T-helper 9 cell (primary cell): Measurements from ENCODE around the gene OSBPL1A.

Experiments
- DNase-seq: peaks from one replicate; pipeline ENCODE4 v3.0.0-alpha.2; 2020

The OSBPL1A gene

GRCh38 chr18:24265502-24266064 lies 132.0 kb downstream of the OSBPL1A start:
- DNase-seq: no peak

GRCh38 chr18:24263050-24263449 lies 134.6 kb downstream of the OSBPL1A start:
- no peak for DNase-seq

DNA sequence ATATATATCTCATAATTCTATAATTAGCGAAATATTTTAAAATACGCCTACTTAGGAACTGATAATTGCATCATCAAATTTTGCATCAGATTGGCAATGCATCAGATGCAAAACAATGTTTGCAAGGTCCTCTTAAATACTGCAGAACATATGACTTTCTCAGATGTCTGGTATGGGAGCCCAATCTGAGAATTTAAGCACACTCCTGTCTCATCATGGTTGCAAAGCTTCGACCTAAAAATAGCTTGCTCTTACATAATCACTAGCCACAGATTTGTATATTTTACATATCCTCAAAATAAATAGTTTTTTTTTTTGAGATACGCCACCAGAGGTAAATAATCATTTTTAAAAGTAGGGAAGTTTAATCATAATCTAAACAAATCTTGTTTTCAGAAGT lies 135.5 kb downstream of the OSBPL1A start:
- DNase-seq: no peak

- DNase-seq: no peak
Measured at GRCh38 chr18:24259869-24260641, 137.6 kb downstream of the OSBPL1A start.

- DNase-seq: no peak
Measured at GRCh38 chr18:24254071-24254470, 143.6 kb downstream of the OSBPL1A start.

GRCh38 chr18:24249716-24250115 lies 147.9 kb downstream of the OSBPL1A start:
- DNase-seq: no peak

GRCh38 chr18:24248359-24248758 lies 149.3 kb downstream of the OSBPL1A start:
- DNase-seq: no peak

GRCh38 chr18:24246143-24246542 lies 151.5 kb downstream of the OSBPL1A start:
- no peak for DNase-seq

GRCh38 chr18:24244698-24245097 lies 152.9 kb downstream of the OSBPL1A start:
- no peak for DNase-seq

DNA sequence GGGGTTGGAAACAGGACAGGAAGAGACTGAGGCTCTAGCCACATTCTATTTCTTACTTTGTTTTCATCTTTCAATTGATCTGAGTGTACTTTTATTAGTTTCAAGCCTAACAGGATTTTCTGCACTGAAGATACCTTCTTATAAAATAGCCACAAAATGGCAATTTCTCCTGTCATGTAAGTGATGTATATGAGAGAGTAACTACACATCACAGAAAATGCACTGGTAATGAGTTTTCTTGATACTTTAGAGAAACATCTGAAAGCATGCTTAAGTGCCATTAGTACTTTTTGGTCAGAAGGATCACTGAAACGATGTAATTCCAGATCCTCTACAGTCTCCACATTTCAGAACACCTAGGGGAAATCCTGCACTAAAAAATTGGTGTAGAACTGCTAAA lies 153.9 kb downstream of the OSBPL1A start:
- DNase-seq: no peak

DNA sequence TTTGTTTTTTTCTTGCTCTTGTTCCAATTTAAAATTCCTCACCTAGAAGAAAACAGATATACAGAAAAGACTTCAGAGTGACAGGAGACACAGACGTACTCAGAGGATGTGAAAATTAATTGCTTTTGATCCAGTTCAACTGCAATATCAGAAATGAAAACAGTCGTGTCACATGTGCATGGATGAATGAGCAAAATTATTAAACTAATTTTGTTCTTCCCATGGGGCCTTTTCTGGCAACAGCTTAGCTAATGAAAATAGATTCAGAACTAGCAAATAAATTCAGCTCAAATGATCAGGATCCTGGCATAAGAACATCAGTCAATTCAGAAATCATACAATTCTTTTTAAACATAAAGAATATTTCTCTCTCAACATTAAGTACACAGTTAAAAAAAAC lies 158.3 kb downstream of the OSBPL1A start:
- DNase-seq: no peak

DNA sequence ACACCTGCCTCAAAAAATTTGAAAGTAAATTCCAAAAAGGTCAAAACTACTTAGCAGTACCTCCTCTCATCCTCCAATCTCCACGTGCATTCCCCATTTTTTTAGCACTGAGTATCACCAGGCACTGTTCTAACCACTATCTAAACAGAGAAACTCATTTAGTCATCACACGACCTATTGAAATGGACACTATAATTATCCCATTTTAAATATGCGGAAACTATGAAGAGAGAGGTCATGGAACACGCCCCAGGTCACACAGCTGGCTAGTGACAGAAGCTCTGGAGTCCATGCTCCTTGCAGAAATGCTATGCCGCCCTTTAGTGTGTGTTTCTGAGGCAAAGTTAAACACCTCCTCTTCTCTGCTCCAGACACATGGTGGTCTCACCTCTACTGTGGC lies 159.2 kb downstream of the OSBPL1A start:
- no peak for DNase-seq

GRCh38 chr18:24234850-24235418 lies 162.7 kb downstream of the OSBPL1A start:
- no peak for DNase-seq

- no peak for DNase-seq
Measured at GRCh38 chr18:24234330-24234729, 163.3 kb downstream of the OSBPL1A start.

DNA sequence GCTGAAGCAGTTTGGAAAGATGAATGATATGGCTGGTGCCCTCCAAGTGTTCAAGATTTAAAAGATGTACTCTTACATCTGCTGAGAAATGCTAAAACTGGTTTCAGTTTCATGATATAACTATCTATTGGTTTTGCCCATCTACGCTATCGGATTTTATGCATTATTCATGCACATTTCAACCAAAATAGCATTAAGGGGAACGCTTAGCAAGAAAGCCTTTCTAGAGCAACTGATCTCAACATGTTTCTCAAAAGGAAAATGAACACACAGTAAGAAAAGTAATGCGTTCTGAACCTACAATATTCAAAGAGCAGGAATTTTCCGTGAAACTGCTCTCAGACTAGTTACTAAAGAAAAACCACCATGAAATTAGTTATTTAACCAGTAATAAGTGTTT lies 164.8 kb downstream of the OSBPL1A start:
- no peak for DNase-seq

- DNase-seq: no peak
Measured at GRCh38 chr18:24231773-24232735, 165.6 kb downstream of the OSBPL1A start.

DNA sequence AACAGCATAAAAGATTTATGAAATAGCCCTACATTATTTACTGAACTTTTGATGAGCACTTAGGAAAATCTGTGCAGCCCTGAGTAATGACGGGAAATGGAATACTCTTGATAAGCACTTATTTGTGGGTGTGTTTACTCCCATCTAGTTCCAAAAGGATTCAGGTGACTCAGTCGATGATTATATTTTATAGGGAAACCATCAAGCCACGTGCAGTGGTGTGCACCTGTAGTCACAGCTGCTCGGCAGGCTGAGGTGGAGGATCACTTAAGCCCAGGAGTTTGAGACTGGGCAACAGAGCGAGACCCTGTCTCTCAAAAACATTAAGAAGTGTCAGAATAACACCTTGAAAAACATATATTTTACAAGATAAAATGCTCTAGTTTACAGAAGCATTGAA lies 166.9 kb downstream of the OSBPL1A start:
- no peak for DNase-seq

- no peak for DNase-seq
Measured at GRCh38 chr18:24228667-24229041, 169.0 kb downstream of the OSBPL1A start.

- no peak for DNase-seq
Measured at GRCh38 chr18:24227977-24228666, 169.5 kb downstream of the OSBPL1A start.

DNA sequence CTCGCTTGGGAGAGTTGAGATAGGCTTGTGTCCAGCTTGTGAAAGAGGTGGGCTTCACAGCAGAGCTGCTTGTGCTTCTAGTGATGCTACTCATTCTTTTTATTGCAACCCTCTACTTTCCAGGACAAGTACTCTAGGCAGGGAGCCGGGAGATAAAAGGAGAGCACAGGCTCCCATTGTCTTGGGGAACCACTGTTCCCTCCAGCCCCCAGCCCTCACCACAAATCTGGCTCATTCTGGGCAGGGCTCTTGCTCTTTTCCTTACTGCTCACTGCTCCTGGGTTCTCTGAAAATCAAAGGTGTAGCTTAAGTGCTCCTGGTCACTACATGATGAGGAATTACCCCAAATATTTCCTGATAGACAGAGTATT lies 177.3 kb downstream of the OSBPL1A start:
- DNase-seq: no peak

DNA sequence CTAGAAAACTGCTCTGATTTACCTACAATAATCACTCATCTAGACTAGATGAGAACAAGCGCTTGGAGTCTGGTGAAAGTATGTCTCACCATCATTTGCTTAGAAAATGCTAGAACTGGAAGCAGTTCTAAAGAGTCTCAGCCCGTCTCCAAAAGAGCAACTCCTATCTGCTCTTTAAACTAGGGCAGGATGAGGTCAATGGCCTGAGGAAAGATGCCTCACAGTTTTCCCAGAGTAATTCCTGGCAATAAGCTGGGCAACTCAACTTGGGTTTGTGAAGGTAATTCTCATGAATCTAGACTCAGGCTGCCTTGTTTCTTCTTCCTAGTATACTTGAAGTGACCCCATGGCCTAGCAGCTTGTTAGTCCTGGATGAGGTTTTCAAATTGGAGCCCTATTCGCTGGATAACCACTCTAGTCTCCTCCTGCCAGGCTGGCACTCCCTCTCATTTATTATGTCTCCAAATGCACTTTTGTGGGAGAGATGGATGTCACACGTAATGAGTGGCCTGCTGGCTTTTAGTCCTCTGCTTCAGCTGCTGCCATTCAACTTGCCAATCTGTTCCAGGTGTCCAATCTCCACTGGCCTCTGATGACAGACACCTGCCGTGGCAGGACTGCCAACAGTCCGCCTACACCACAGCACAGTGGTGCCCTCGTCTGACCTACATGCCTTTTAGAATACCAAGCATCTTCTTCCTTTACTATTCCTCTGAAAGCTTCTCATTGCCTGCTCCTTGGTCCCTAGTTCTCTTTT lies 177.9 kb downstream of the OSBPL1A start:
- no peak for DNase-seq

DNA sequence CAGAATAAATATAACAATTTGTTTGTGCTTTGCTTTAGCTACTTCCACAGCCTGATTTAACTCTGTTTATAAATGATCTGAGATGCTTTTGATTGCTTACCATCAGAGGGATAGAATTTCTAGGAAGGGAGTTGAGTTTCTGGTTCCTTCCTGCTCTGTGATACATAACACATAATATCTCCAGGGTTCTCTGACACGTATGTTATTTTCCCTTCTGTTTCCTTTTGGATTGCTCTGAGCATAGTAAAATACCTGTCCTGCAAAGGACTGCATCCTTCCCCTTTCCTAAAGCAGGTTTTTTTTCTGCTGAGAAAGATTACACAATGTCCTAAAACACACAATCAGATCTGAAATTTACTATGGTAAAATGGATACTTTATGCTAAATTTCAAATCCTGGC lies 182.7 kb downstream of the OSBPL1A start:
- DNase-seq: no peak
